Measurements from ENCODE around the gene RECQL5.

- TF ChIP-seq, protein P1, sequence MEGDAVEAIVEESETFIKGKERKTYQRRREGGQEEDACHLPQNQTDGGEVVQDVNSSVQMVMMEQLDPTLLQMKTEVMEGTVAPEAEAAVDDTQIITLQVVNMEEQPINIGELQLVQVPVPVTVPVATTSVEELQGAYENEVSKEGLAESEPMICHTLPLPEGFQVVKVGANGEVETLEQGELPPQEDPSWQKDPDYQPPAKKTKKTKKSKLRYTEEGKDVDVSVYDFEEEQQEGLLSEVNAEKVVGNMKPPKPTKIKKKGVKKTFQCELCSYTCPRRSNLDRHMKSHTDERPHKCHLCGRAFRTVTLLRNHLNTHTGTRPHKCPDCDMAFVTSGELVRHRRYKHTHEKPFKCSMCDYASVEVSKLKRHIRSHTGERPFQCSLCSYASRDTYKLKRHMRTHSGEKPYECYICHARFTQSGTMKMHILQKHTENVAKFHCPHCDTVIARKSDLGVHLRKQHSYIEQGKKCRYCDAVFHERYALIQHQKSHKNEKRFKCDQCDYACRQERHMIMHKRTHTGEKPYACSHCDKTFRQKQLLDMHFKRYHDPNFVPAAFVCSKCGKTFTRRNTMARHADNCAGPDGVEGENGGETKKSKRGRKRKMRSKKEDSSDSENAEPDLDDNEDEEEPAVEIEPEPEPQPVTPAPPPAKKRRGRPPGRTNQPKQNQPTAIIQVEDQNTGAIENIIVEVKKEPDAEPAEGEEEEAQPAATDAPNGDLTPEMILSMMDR (IDR thresholded peaks at IDR 0.05): no peak
- no peak for TF ChIP-seq POLR2A (IDR thresholded peaks at IDR 0.05)
- no peak for TF ChIP-seq EP300 (IDR thresholded peaks at IDR 0.05; ENCODE audit: low read depth)
Observed at GRCh38 chr17:75652341-75652740, 14.6 kb downstream of the RECQL5 start.
